Measurements from ENCODE around the gene NDC1. TPM values are rescaled to one million over a fixed set of nuclear protein-coding genes. Genes with fewer than 3 reads are reported as not detected.
"Not testable (repeated sequence)": the region's sequence is repeated elsewhere in the genome, so short reads cannot be mapped to it uniquely, and the experiment has no call there.

NDC1 gene
- polyA plus RNA-seq, 3 donors from 2014 or later: 4.0 to 13.6 (median 8.9) TPM

- Mint-ChIP-seq H3K27ac (no peak overlapping the region), H3K36me3 (peaks cover 8 to 24% (median 9%) of the 10 kb centered on the region in 3 donors), H3K27me3 (ENCODE audit: low read depth in 3 of 3) (peaks cover 0 to 2% (median 0%) of the 10 kb centered on the region in 3 donors), H3K4me1 (peaks cover 25 to 32% of the 10 kb centered on the region in 2 donors), H3K9me3 (no peaks in the 10 kb centered on the region), H3K4me3 (no peak overlapping the region)
- DNase-seq: no peak
These were observed 68.3 kb downstream of the NDC1 start for GRCh38 chr1:53769780-53770179.

- DNase-seq: no peak
- no peak overlapping the region for H3K4me3 Mint-ChIP-seq
- H3K27me3 Mint-ChIP-seq (ENCODE audit: low read depth in 3 of 3): peaks cover 0 to 2% (median 0%) of the 10 kb centered on the region in 3 donors
- H3K4me1 Mint-ChIP-seq: peaks cover 25 to 34% of the 10 kb centered on the region in 2 donors
- no peaks in the 10 kb centered on the region for H3K9me3 Mint-ChIP-seq
- peaks cover 8 to 24% (median 9%) of the 10 kb centered on the region in 3 donors for H3K36me3 Mint-ChIP-seq
- H3K27ac Mint-ChIP-seq: no peak overlapping the region
These were observed 68.9 kb downstream of the NDC1 start for GRCh38 chr1:53769184-53769583.

- H3K27ac Mint-ChIP-seq: peak overlapping the region; percentile 81 to 92 (median 89)
- H3K9me3 Mint-ChIP-seq: no peaks in the 10 kb centered on the region
- peaks cover 26 to 34% of the 10 kb centered on the region in 2 donors for H3K4me1 Mint-ChIP-seq
- DNase-seq: peak in 1 of 3 donors; percentile 12
- peaks cover 9 to 26% (median 10%) of the 10 kb centered on the region in 3 donors for H3K36me3 Mint-ChIP-seq
- H3K27me3 Mint-ChIP-seq (ENCODE audit: low read depth in 3 of 3): peaks cover 0 to 2% (median 0%) of the 10 kb centered on the region in 3 donors
- H3K4me3 Mint-ChIP-seq: peak overlapping the region; percentile 74 to 88 (median 81)
These were observed 71.2 kb downstream of the NDC1 start for GRCh38 chr1:53766831-53767405.

- Mint-ChIP-seq H3K27ac (peak overlapping the region; percentile 81 to 92 (median 89)), H3K9me3 (no peaks in the 10 kb centered on the region), H3K4me3 (peak overlapping the region; percentile 74 to 88 (median 81)), H3K36me3 (peaks cover 9 to 23% (median 10%) of the 10 kb centered on the region in 3 donors), H3K4me1 (peaks cover 26 to 34% of the 10 kb centered on the region in 2 donors), H3K27me3 (ENCODE audit: low read depth in 3 of 3) (peaks cover 0 to 2% (median 0%) of the 10 kb centered on the region in 3 donors)
- DNase-seq: peak in 1 of 3 donors; percentile 7
These were observed 71.8 kb downstream of the NDC1 start for GRCh38 chr1:53766194-53766742.

GRCh38 chr1:53765657-53766056, 72.4 kb downstream of the NDC1 start:
- peaks cover 0 to 2% (median 0%) of the 10 kb centered on the region in 3 donors for H3K27me3 Mint-ChIP-seq (ENCODE audit: low read depth in 3 of 3)
- peaks cover 3 to 17% (median 5%) of the 10 kb centered on the region in 3 donors for H3K36me3 Mint-ChIP-seq
- DNase-seq: peak; percentile 44 to 50 (median 49)
- H3K4me1 Mint-ChIP-seq: peaks cover 26 to 34% of the 10 kb centered on the region in 2 donors
- no peaks in the 10 kb centered on the region for H3K9me3 Mint-ChIP-seq
- peak overlapping the region; percentile 74 to 88 (median 81) for H3K4me3 Mint-ChIP-seq
- H3K27ac Mint-ChIP-seq: peak overlapping the region; percentile 81 to 92 (median 89)

- DNase-seq: no peak
- peak overlapping the region in 4 of 6 donors; percentile 43 to 83 (median 59) for H3K27ac Mint-ChIP-seq
- no peaks in the 10 kb centered on the region for H3K9me3 Mint-ChIP-seq
- H3K27me3 Mint-ChIP-seq (ENCODE audit: low read depth in 3 of 3): peaks cover 0 to under 1% (median 0%) of the 10 kb centered on the region in 3 donors
- H3K4me1 Mint-ChIP-seq: peaks cover 26 to 34% of the 10 kb centered on the region in 2 donors
- peaks cover 0 to 11% (median 9%) of the 10 kb centered on the region in 3 donors for H3K36me3 Mint-ChIP-seq
- H3K4me3 Mint-ChIP-seq: no peak overlapping the region
These were observed 74.2 kb downstream of the NDC1 start for GRCh38 chr1:53763911-53764310.

- Mint-ChIP-seq H3K27ac (no peak overlapping the region), H3K36me3 (peaks cover 0 to 11% (median 9%) of the 10 kb centered on the region in 3 donors), H3K27me3 (ENCODE audit: low read depth in 3 of 3) (no peaks in the 10 kb centered on the region), H3K4me3 (no peak overlapping the region), H3K9me3 (no peaks in the 10 kb centered on the region), H3K4me1 (peaks cover 26 to 34% of the 10 kb centered on the region in 2 donors)
- DNase-seq: no peak
These were observed 74.6 kb downstream of the NDC1 start for GRCh38 chr1:53763461-53763860.

- H3K36me3 Mint-ChIP-seq: peaks cover 0 to 11% (median 9%) of the 10 kb centered on the region in 3 donors
- not testable (repeated sequence) for H3K4me3 Mint-ChIP-seq; DNase-seq; H3K4me1 Mint-ChIP-seq; H3K27me3 Mint-ChIP-seq (ENCODE audit: low read depth in 3 of 3); H3K9me3 Mint-ChIP-seq; H3K27ac Mint-ChIP-seq
These were observed 77.6 kb downstream of the NDC1 start for GRCh38 chr1:53760497-53760896.

- peaks cover 0 to 3% (median 0%) of the 10 kb centered on the region in 3 donors for H3K27me3 Mint-ChIP-seq (ENCODE audit: low read depth in 3 of 3)
- DNase-seq: no peak
- H3K27ac Mint-ChIP-seq: no peak overlapping the region
- H3K36me3 Mint-ChIP-seq: peaks cover 0 to 6% (median 0%) of the 10 kb centered on the region in 3 donors
- no peaks in the 10 kb centered on the region for H3K4me1 Mint-ChIP-seq
- H3K9me3 Mint-ChIP-seq: no peaks in the 10 kb centered on the region
- H3K4me3 Mint-ChIP-seq: no peak overlapping the region
These were observed 82.2 kb downstream of the NDC1 start for GRCh38 chr1:53755874-53756273.

GRCh38 chr1:53754484-53755312, 83.4 kb downstream of the NDC1 start:
- peaks cover 0 to 3% (median 0%) of the 10 kb centered on the region in 3 donors for H3K27me3 Mint-ChIP-seq (ENCODE audit: low read depth in 3 of 3)
- no peaks in the 10 kb centered on the region for H3K9me3 Mint-ChIP-seq
- H3K27ac Mint-ChIP-seq: no peak overlapping the region
- no peaks in the 10 kb centered on the region for H3K4me1 Mint-ChIP-seq
- peak; percentile 28 to 34 (median 32) for DNase-seq
- no peaks in the 10 kb centered on the region for H3K36me3 Mint-ChIP-seq
- H3K4me3 Mint-ChIP-seq: no peak overlapping the region

- H3K27me3 Mint-ChIP-seq (ENCODE audit: low read depth in 3 of 3): peaks cover 0 to 3% (median 2%) of the 10 kb centered on the region in 3 donors
- H3K4me1 Mint-ChIP-seq: no peaks in the 10 kb centered on the region
- no peak overlapping the region for H3K27ac Mint-ChIP-seq
- no peaks in the 10 kb centered on the region for H3K36me3 Mint-ChIP-seq
- no peak overlapping the region for H3K4me3 Mint-ChIP-seq
- DNase-seq: no peak
- H3K9me3 Mint-ChIP-seq: no peaks in the 10 kb centered on the region
These were observed 85.8 kb downstream of the NDC1 start for GRCh38 chr1:53752281-53752680.

GRCh38 chr1:53747841-53748240, 90.3 kb downstream of the NDC1 start:
- H3K4me3 Mint-ChIP-seq: no peak overlapping the region
- peaks cover 0 to 7% (median 0%) of the 10 kb centered on the region in 3 donors for H3K36me3 Mint-ChIP-seq
- peaks cover 0 to 2% (median 0%) of the 10 kb centered on the region in 6 donors for H3K9me3 Mint-ChIP-seq
- no peak overlapping the region for H3K27ac Mint-ChIP-seq
- DNase-seq: no peak
- H3K4me1 Mint-ChIP-seq: no peaks in the 10 kb centered on the region
- H3K27me3 Mint-ChIP-seq (ENCODE audit: low read depth in 3 of 3): peaks cover 5 to 7% (median 6%) of the 10 kb centered on the region in 3 donors

- Mint-ChIP-seq H3K27me3 (ENCODE audit: low read depth in 3 of 3) (peaks cover 8 to 31% (median 9%) of the 10 kb centered on the region in 3 donors), H3K4me1 (peaks cover 0 to 4% of the 10 kb centered on the region in 2 donors), H3K4me3 (peak overlapping the region in 3 of 5 donors; percentile 52 to 64 (median 54)), H3K9me3 (peaks cover 0 to 5% (median 0%) of the 10 kb centered on the region in 6 donors), H3K36me3 (peaks cover 0 to 10% (median 0%) of the 10 kb centered on the region in 3 donors), H3K27ac (no peak overlapping the region)
- DNase-seq: no peak
These were observed 97.4 kb downstream of the NDC1 start for GRCh38 chr1:53740621-53741105.
